Retinal pigment epithelial cell (primary cell): ENCODE results near the gene PTPRB.

ENCODE experiments used
- DNase-seq: peaks from one replicate; pipeline ENCODE4 v3.0.0-alpha.2; 2010; ENCODE audit warnings: low read depth
- H3K4me3 ChIP-seq: 2 replicates; pipeline ENCODE4 v1.5.1; 2011; ENCODE audit warnings: mild to moderate bottlenecking, low read length, control low read depth, moderate library complexity
- CTCF ChIP-seq: conservative IDR thresholded peaks from 2 replicates; pipeline ENCODE4 v1.5.1; 2011; ENCODE audit warnings: low read depth, low read length, control low read depth, inconsistent platforms

Gene PTPRB

GRCh38 chr12:70557583-70558191 is 79.5 kb downstream of the PTPRB start:
- H3K4me3 ChIP-seq: no peak overlapping the region
- TF ChIP-seq CTCF: no peak
- DNase-seq: no peak

DNA sequence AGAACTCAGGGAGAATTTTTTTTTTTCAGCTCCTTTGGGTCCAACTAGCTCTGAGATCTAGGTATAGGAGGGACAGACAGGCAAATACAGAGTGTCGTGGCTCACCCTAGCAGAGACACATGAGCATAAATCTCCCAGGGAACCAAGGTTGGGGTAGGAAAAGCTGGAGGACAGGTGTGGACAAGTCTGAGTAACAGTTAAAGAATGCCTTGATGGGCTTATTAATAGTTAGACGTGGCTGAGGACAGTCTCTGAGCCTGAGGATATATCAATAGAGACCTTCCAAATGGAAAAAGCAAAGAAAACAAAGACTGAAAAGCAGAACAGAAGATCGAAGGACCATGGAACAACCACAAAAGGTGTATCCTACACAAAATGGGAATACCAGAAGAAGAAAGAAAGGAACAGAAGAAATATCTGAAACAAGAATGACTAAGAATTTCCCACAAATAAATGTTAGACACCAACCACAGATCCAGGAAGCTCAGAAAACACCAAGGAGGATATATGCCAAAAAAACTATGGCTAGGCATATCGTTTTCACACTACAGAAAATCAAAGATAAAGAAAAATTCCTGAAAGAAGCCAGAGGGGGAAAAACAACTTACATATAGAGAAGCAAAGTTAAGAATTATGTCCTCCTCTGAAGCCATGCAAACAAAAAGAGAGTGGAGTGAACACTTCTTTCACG is 80.9 kb downstream of the PTPRB start:
- no peak for DNase-seq
- H3K4me3 ChIP-seq: no peak overlapping the region
- TF ChIP-seq CTCF: no peak

DNA sequence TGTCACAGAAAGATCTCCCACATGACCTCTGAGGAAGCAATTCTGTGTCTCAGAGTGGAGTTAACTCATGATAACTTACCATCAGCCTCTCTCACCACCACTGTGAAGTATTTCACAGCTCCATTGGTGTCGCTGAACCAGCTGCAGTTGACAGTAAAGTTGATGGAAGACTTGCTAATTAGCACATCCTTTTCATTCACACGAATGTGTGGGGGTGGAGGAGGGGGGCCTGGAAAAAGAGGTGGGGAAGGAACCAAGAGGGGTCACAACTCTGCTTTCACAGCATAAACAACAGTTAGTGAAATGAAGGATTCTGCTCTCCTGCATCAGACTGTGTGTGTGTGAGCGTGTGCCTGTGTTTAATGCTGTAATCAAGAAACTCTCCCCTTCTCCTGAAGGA is 82.1 kb downstream of the PTPRB start:
- no peak for TF ChIP-seq CTCF
- no peak overlapping the region for H3K4me3 ChIP-seq
- no peak for DNase-seq

GRCh38 chr12:70553391-70553859 is 83.8 kb downstream of the PTPRB start:
- no peak for TF ChIP-seq CTCF
- no peak overlapping the region for H3K4me3 ChIP-seq
- no peak for DNase-seq

- H3K4me3 ChIP-seq: no peak overlapping the region
- TF ChIP-seq CTCF: no peak
- no peak for DNase-seq
Observed at GRCh38 chr12:70551731-70552130, 85.5 kb downstream of the PTPRB start.

GRCh38 chr12:70550180-70550577 is 87.0 kb downstream of the PTPRB start:
- TF ChIP-seq CTCF: no peak
- no peak for DNase-seq
- no peak overlapping the region for H3K4me3 ChIP-seq
